OCI-LY1 (cell line): ENCODE data around the gene NEU3.

Experiments used
- H2AFZ ChIP-seq: fragments of 200-600 bp; sonication (generic), shearing (Covaris generic); 2 replicates; pipeline ENCODE4 v1.6.0; 2014; ENCODE audit warnings: antibody characterized with exemption, mild to moderate bottlenecking, low read length
- H3F3A ChIP-seq: fragments of 200-600 bp; sonication (generic), shearing (Covaris generic); 2 replicates; pipeline ENCODE4 v1.6.0; 2014; ENCODE audit warnings: mild to moderate bottlenecking, antibody characterized with exemption, low read length, moderate library complexity; ENCODE audit not compliant: insufficient read depth
- H3K27ac ChIP-seq: fragments of 200-600 bp; sonication (generic); 2 replicates; pipeline ENCODE4 v1.5.1; 2014; ENCODE audit warnings: low read length, mixed run types, mild to moderate bottlenecking, low read depth; ENCODE audit not compliant: poor library complexity, severe bottlenecking
- H3K27me3 ChIP-seq: fragments of 200-600 bp; sonication (generic); 2 replicates; pipeline ENCODE4 v1.6.0; 2014; ENCODE audit warnings: antibody characterized with exemption, mild to moderate bottlenecking, low read length, moderate library complexity; ENCODE audit not compliant: insufficient read depth
- H3K36me3 ChIP-seq: fragments of 200-600 bp; sonication (generic); 2 replicates; pipeline ENCODE4 v1.6.1; 2014; ENCODE audit warnings: mild to moderate bottlenecking, antibody characterized with exemption, low read length, moderate library complexity, mixed read lengths; ENCODE audit not compliant: insufficient read depth
- H3K4me1 ChIP-seq: fragments of 200-600 bp; sonication (generic); 2 replicates; pipeline ENCODE4 v1.5.1; 2014; ENCODE audit warnings: mild to moderate bottlenecking, low read length, moderate library complexity; ENCODE audit not compliant: insufficient read depth, severe bottlenecking
- H3K4me2 ChIP-seq: fragments of 200-600 bp; sonication (generic), shearing (Covaris generic); 2 replicates; pipeline ENCODE4 v1.6.1; 2014; ENCODE audit warnings: low read length
- H3K4me3 ChIP-seq: fragments of 200-600 bp; sonication (generic); 2 replicates; pipeline ENCODE4 v1.5.1; 2014; ENCODE audit warnings: low read length, low read depth, mild to moderate bottlenecking, mixed read lengths; ENCODE audit not compliant: poor library complexity, severe bottlenecking
- H3K79me2 ChIP-seq: fragments of 200-600 bp; shearing (Covaris generic); 2 replicates; pipeline ENCODE4 v1.6.1; 2016; ENCODE audit warnings: mixed run types, low read length, mixed read lengths; ENCODE audit not compliant: insufficient read depth
- H3K9ac ChIP-seq: fragments of 200-600 bp; sonication (generic), shearing (Covaris generic); 2 replicates; pipeline ENCODE4 v1.6.1; 2014; ENCODE audit warnings: mild to moderate bottlenecking, low read length, mixed read lengths
- H3K9me2 ChIP-seq: fragments of 200-600 bp; sonication (generic), shearing (Covaris generic); 2 replicates; pipeline ENCODE4 v1.6.1; 2014; ENCODE audit warnings: low read depth, mild to moderate bottlenecking, low read length, mixed read lengths
- H3K9me3 ChIP-seq: fragments of 200-600 bp; shearing (Covaris generic); 2 replicates; pipeline ENCODE4 v1.6.1; 2014; ENCODE audit warnings: low read length, mixed read lengths
- H4K20me1 ChIP-seq: fragments of 200-600 bp; sonication (generic), shearing (Covaris generic); 2 replicates; pipeline ENCODE4 v1.6.0; 2016; ENCODE audit warnings: mild to moderate bottlenecking, low read length; ENCODE audit not compliant: insufficient read depth
- CTCF ChIP-seq: fragments of 200-600 bp; sonication (generic), shearing (Covaris generic); IDR thresholded peaks from 2 replicates; pipeline ENCODE4 v1.5.1; 2017; ENCODE audit warnings: mild to moderate bottlenecking, antibody characterized with exemption, low read length, moderate library complexity, mixed read lengths
- EZH2 ChIP-seq: fragments of 200-600 bp; sonication (generic), shearing (Covaris generic); IDR thresholded peaks from 2 replicates; pipeline ENCODE4 v1.8.0; 2017; ENCODE audit warnings: borderline replicate concordance, mixed run types, mild to moderate bottlenecking, antibody characterized with exemption, low read length, moderate library complexity, mixed read lengths

NEU3 gene

GRCh38 chr11:74971424-74971823, 17.3 kb upstream of the NEU3 start:
- no peaks in the 10 kb centered on the region for H3K9me3 ChIP-seq
- TF ChIP-seq EZH2 (no peak), CTCF (no peak)
- H3K9ac ChIP-seq: no peak overlapping the region
- H3K27ac ChIP-seq: no peak overlapping the region
- no peaks in the 10 kb centered on the region for H3K9me2 ChIP-seq
- H3K4me2 ChIP-seq: no peak overlapping the region
- no peaks in the 10 kb centered on the region for H3K27me3 ChIP-seq
- no peaks in the 10 kb centered on the region for H3K79me2 ChIP-seq
- H4K20me1 ChIP-seq: no peaks in the 10 kb centered on the region
- no peak overlapping the region for H3K4me3 ChIP-seq
- no peaks in the 10 kb centered on the region for H3K4me1 ChIP-seq
- no peak overlapping the region for H2AFZ ChIP-seq
- no peaks in the 10 kb centered on the region for H3F3A ChIP-seq
- peaks cover 88% of the 10 kb centered on the region for H3K36me3 ChIP-seq

GRCh38 chr11:74978041-74978440, 10.7 kb upstream of the NEU3 start:
- peaks cover 78% of the 10 kb centered on the region for H3K36me3 ChIP-seq
- no peak overlapping the region for H3K27ac ChIP-seq
- H3K79me2 ChIP-seq: no peaks in the 10 kb centered on the region
- no peaks in the 10 kb centered on the region for H3F3A ChIP-seq
- no peak overlapping the region for H3K9ac ChIP-seq
- H3K4me3 ChIP-seq: no peak overlapping the region
- H3K27me3 ChIP-seq: no peaks in the 10 kb centered on the region
- no peaks in the 10 kb centered on the region for H3K9me2 ChIP-seq
- no peak overlapping the region for H2AFZ ChIP-seq
- no peak for TF ChIP-seq CTCF
- no peak for TF ChIP-seq EZH2
- H4K20me1 ChIP-seq: no peaks in the 10 kb centered on the region
- H3K9me3 ChIP-seq: no peaks in the 10 kb centered on the region
- H3K4me1 ChIP-seq: no peaks in the 10 kb centered on the region
- no peak overlapping the region for H3K4me2 ChIP-seq

- H3K9ac ChIP-seq: no peak overlapping the region
- no peak overlapping the region for H3K4me2 ChIP-seq
- peaks cover 52% of the 10 kb centered on the region for H3K36me3 ChIP-seq
- no peak overlapping the region for H3K27ac ChIP-seq
- no peak for TF ChIP-seq CTCF
- TF ChIP-seq EZH2: no peak
- no peaks in the 10 kb centered on the region for H3K9me3 ChIP-seq
- no peaks in the 10 kb centered on the region for H3K79me2 ChIP-seq
- H3K9me2 ChIP-seq: no peaks in the 10 kb centered on the region
- no peak overlapping the region for H3K4me3 ChIP-seq
- no peaks in the 10 kb centered on the region for H3K4me1 ChIP-seq
- H3F3A ChIP-seq: no peaks in the 10 kb centered on the region
- H4K20me1 ChIP-seq: no peaks in the 10 kb centered on the region
- no peak overlapping the region for H2AFZ ChIP-seq
- H3K27me3 ChIP-seq: no peaks in the 10 kb centered on the region
These were observed 8.1 kb upstream of the NEU3 start for GRCh38 chr11:74980634-74981033.
